Lower leg skin (tissue), 4 donors: Measurements from ENCODE around the gene RPRML. TPM values are rescaled to one million over a fixed set of nuclear protein-coding genes. Genes with fewer than 3 reads are reported as not detected.
A peak's percentile ranks its signal among the peaks of the same experiment; 100 is the strongest.

Experiments
- DNase-seq, 2 donors: peaks; one replicate each; pipeline ENCODE4 v3.0.0-alpha.2; 2019; ENCODE audit warnings: low spot score in 2 of 2
- H3K4me3 ChIP-seq: fragments of 200-600 bp; sonication (generic); 2 replicates; pipeline ENCODE4 v1.5.1; 2017; ENCODE audit warnings: mild to moderate bottlenecking, low read depth; ENCODE audit not compliant: poor library complexity, severe bottlenecking
- POLR2A ChIP-seq, 2 donors: fragments of 450-650 bp; IDR thresholded peaks; one replicate each; pipeline ENCODE4 v1.6.1; 2016 to 2017; ENCODE audit warnings: antibody characterized with exemption in 2 of 2, mild to moderate bottlenecking in 1 of 2, moderate library complexity in 1 of 2
- WGBS, 2 donors: methylation state at CpG; one replicate each; pipeline ENCODE4 v1.1.5; 2018; 5-methylcytosine and 5-hydroxymethylcytosine counted together
- intact Hi-C: fragments of 100-400 bp; cut with DNase I; formaldehyde crosslinking; loops from one replicate; pipeline ENCODE4 v1.15.0; 2023; ENCODE audit warnings: low total_unique reads
- total RNA-seq, 4 donors: library from RNA; depleted of rRNA; stranded (reverse); fragments of >200 nt; gene quantifications; one replicate each; pipeline ENCODE4 v1.1.0, GENCODE V29; 2016
- TF ChIP-seq, protein P1 (sequence below), 3 donors: fragments of 450-650 bp; IDR thresholded peaks; one replicate each; pipeline ENCODE4 v1.5.1; 2016; ENCODE audit warnings: antibody characterized with exemption in 3 of 3, mild to moderate bottlenecking in 3 of 3, moderate library complexity in 2 of 3

RPRML gene
- total RNA-seq, 4 donors from 2014 or later, result 3.2 to 9.9 (median 6.1) TPM

DNA sequence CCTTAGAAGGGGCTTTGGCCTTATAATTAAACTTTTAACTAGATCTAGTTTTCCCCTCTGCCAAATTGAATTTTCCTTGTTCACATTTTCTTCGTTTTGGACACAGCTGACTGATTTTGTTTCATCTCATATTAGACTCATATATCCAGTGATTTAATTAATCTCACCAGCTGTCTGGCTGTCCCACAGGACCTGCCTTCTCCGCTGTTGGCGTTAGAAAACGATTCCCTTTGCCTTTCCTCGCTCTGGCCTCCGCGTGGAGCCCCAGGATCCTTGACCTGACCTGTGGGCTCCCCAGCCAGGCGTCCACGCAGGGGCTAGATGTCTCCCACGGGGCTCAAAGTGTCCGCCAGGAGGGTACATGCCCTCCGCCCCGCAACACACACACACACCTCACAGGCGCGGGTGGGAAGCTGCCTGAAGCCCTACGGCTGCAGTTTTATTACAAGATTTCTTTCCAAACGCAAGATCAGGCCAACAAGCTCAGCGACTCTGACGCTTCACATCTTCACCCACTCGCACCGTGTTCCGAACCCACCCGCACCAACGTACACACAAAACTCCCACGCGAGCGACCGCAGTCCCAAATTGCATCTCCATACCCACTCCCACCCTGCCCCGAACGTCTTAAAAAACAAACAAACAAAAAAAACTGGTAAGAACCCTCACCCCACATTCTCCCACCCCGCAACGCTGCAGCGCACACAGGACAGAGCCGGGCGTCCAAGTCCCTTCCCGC lies 1.1 kb downstream of the RPRML start:
- 9 to 14% methylated on average over 36 of the region's 36 CpGs for WGBS, 2 donors
- TF ChIP-seq POLR2A (IDR thresholded peaks at IDR 0.05), result no peak
- TF ChIP-seq, protein P1, sequence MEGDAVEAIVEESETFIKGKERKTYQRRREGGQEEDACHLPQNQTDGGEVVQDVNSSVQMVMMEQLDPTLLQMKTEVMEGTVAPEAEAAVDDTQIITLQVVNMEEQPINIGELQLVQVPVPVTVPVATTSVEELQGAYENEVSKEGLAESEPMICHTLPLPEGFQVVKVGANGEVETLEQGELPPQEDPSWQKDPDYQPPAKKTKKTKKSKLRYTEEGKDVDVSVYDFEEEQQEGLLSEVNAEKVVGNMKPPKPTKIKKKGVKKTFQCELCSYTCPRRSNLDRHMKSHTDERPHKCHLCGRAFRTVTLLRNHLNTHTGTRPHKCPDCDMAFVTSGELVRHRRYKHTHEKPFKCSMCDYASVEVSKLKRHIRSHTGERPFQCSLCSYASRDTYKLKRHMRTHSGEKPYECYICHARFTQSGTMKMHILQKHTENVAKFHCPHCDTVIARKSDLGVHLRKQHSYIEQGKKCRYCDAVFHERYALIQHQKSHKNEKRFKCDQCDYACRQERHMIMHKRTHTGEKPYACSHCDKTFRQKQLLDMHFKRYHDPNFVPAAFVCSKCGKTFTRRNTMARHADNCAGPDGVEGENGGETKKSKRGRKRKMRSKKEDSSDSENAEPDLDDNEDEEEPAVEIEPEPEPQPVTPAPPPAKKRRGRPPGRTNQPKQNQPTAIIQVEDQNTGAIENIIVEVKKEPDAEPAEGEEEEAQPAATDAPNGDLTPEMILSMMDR (IDR thresholded peaks at IDR 0.05), result no peak
- intact Hi-C loops, result no loop called here
- H3K4me3 ChIP-seq, result peak overlapping the region; percentile 43
- DNase-seq, result no peak

DNA sequence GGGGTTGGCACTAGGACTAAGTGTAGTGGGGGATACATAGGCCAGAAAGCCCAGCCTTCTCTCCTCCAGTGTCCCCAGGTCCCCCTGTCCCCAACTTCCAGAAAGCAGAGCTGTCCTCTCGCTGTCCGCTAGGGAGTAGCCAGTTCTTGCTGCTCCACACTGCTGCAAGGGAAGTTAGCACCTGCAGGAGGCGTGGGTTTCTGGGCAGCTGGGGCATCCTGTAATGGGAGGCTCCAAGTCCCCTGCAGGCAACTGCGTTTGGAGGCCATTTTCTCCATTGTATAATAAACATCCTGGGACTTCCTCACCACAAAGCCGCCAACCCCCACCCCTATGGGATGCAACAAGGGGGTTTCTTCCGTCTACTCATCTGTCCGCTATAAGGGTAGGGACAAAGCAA lies 1.7 kb downstream of the RPRML start:
- DNase-seq, result no peak
- no peak for TF ChIP-seq POLR2A (IDR thresholded peaks at IDR 0.05)
- TF ChIP-seq, protein P1 (IDR thresholded peaks at IDR 0.05), result no peak
- no peak overlapping the region for H3K4me3 ChIP-seq
- intact Hi-C loops, result no loop called here
- 60 to 67% methylated on average over 7 of the region's 7 CpGs for WGBS, 2 donors

DNA sequence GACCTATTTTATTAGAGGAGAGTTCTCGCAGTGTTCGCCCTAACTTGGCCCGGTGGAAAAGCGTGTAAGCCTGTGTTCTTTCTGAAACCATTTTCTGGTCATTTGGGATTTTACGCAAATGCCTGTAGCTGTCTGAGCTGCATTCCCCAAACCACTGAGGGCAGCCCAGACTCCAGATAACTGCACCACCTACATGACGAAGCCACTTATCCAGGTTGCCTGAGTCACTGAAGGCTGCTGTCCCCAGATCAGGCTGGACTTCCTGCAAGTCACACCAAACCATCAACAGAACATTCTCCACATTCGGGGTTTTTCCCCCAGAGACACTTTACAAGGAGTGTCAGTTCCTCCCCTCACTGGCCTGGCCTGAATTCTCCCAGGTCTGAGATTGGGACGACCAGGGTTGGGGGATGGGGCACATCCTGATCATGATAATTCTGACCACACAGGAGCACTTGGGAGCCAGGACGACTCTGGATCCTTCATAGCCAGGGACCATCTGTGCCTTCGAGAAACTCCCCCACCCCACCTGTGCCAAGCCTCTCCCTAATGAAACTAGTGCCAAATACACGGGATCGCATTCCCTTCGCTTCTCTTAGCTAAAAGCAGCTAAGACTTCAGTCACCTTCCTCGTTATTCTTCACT lies 2.3 kb downstream of the RPRML start:
- no peak for TF ChIP-seq POLR2A (IDR thresholded peaks at IDR 0.05)
- TF ChIP-seq, protein P1 (IDR thresholded peaks at IDR 0.05), result no peak
- intact Hi-C loops, result no loop called here
- H3K4me3 ChIP-seq, result no peak overlapping the region
- DNase-seq, result no peak
- WGBS, 2 donors, result 70 to 84% methylated on average over 14 of the region's 14 CpGs

DNA sequence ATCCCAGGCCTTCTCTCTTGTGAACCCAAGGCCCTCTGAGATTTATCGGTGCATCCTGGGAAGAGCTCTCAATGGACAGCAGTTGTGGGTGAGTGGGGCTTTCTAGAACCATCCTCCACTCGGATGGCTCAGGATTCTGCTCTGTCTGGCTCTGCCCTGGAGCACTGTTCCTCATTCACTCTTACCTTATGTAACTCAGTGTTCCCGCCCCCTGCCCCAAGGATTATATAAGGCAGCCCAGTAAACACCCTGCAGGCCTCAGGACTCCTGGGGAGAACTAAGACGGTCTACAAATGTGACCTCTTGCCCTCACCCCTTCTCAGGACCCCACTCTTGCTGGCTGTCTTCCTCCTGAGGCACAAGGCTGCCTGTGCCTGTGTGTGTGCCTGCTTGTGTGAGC lies 3.8 kb downstream of the RPRML start:
- intact Hi-C loops, result no loop called here
- no peak for DNase-seq
- no peak overlapping the region for H3K4me3 ChIP-seq
- WGBS, 2 donors, result 74 to 75% methylated on average over 4 of the region's 4 CpGs
- TF ChIP-seq, protein P1 (IDR thresholded peaks at IDR 0.05), result no peak
- TF ChIP-seq POLR2A (IDR thresholded peaks at IDR 0.05), result no peak

GRCh38 chr17:46974086-46974485 lies 5.0 kb downstream of the RPRML start:
- intact Hi-C loops, result no loop called here
- TF ChIP-seq POLR2A (IDR thresholded peaks at IDR 0.05), result no peak
- TF ChIP-seq, protein P1 (IDR thresholded peaks at IDR 0.05), result no peak
- WGBS, 2 donors, result 73 to 75% methylated on average over 11 of the region's 11 CpGs
- no peak for DNase-seq
- no peak overlapping the region for H3K4me3 ChIP-seq
